K562 (cell line): ENCODE results near the gene PRKAG2. TPM values are rescaled to one million over a fixed set of nuclear protein-coding genes. Genes with fewer than 3 reads are reported as not detected.

Experiments
- BACH1 ChIP-seq: fragments of 200-800 bp; sonication (Bioruptor generic); IDR thresholded peaks from 2 replicates; pipeline ENCODE4 v1.6.1; 2016; ENCODE audit warnings: missing genetic modification characterization, missing compliant biosample characterization
- ERF ChIP-seq: fragments of 450-650 bp; formaldehyde crosslinking; IDR thresholded peaks from 2 replicates; pipeline ENCODE4 v1.4.0; 2020; ENCODE audit warnings: mild to moderate bottlenecking, mixed read lengths
- ILF3 ChIP-seq: fragments of 450-650 bp; IDR thresholded peaks from 2 replicates; pipeline ENCODE4 v1.6.1; 2018; ENCODE audit warnings: antibody characterized with exemption, mild to moderate bottlenecking, moderate library complexity, borderline replicate concordance
- MTA1 ChIP-seq: fragments of 450-650 bp; IDR thresholded peaks from 2 replicates; pipeline ENCODE4 v1.6.1; 2017; ENCODE audit warnings: borderline replicate concordance
- NELFE ChIP-seq: IDR thresholded peaks from 2 replicates; pipeline ENCODE4 v1.6.1; 2011; ENCODE audit warnings: mild to moderate bottlenecking; ENCODE audit not compliant: insufficient read depth, insufficient read length
- NEUROD1 ChIP-seq: fragments of 150-350 bp; IDR thresholded peaks from 2 replicates; pipeline ENCODE4 v1.6.1; 2014; ENCODE audit warnings: borderline replicate concordance, low read length, low read depth; ENCODE audit not compliant: partially characterized antibody
- PCBP2 ChIP-seq: fragments of 200-400 bp; formaldehyde crosslinking; IDR thresholded peaks from 2 replicates; pipeline ENCODE4 v1.6.1; 2018; ENCODE audit warnings: low read length, low read depth, mild to moderate bottlenecking, moderate library complexity; ENCODE audit not compliant: poor library complexity, severe bottlenecking
- POLR3G ChIP-seq: IDR thresholded peaks from 2 replicates; pipeline ENCODE4 v1.6.1; 2011; ENCODE audit not compliant: insufficient read length, insufficient replicate concordance; ENCODE audit errors: extremely low read depth
- PRPF4 ChIP-seq: fragments of 200-400 bp; formaldehyde crosslinking; IDR thresholded peaks from one replicate; pipeline ENCODE4 v1.6.1; 2017; ENCODE audit warnings: low read length, low read depth, mild to moderate bottlenecking; ENCODE audit not compliant: insufficient read depth, poor library complexity, severe bottlenecking
- SMAD2 ChIP-seq: fragments of 150-350 bp; IDR thresholded peaks from 2 replicates; pipeline ENCODE4 v1.6.1; 2014; ENCODE audit warnings: low read depth, mild to moderate bottlenecking, low read length
- SNRNP70 ChIP-seq: fragments of 200-400 bp; formaldehyde crosslinking; optimal IDR thresholded peaks from 2 replicates; pipeline ENCODE3; 2017; ENCODE audit warnings: low read depth, low read length
- SP2 ChIP-seq: IDR thresholded peaks from 2 replicates; pipeline ENCODE4 v1.6.1; 2011; ENCODE audit warnings: mild to moderate bottlenecking, low read depth, low read length, moderate library complexity; ENCODE audit not compliant: poor library complexity, severe bottlenecking; ENCODE audit errors: extremely low read depth
- polyA plus RNA-seq, 8 experiments: library from polyadenylated mRNA; depleted of rRNA in 4 of 8; stranded (reverse) in 5 of 8; unstranded in 3 of 8; fragments of >200 nt; fragmentation: Nextera tagmentation in 2 of 8; fragmentation: Illumina TruSeq in 1 of 8; extraction: Ambion mirVana in 2 of 8; extraction: Trizol in 1 of 8; gene quantifications; 2 replicates each; pipeline versions ENCODE4 v1.2.1 to v1.2.3, GENCODE V29; 2011 to 2014; ENCODE audit warnings: inconsistent platforms in 1 of 8, missing spikeins in 1 of 8
- total RNA-seq, 7 experiments: library from RNA; depleted of rRNA in 6 of 7; stranded (reverse); fragments of >200 nt in 6 of 7; fragmentation: Illumina TruSeq in 2 of 7; extraction: Trizol in 2 of 7; gene quantifications; 2 replicates each; pipeline versions ENCODE4 v1.2.1 to v1.2.3, GENCODE V29; 2011 to 2021; ENCODE audit warnings: low replicate concordance in 1 of 7
- TF ChIP-seq, protein P1 (sequence below), 2 experiments: fragments of 450-650 bp; formaldehyde crosslinking in 1 of 2; IDR thresholded peaks; 2 replicates each; pipeline versions ENCODE4 v1.4.0 to v1.6.1; 2014 to 2020; ENCODE audit warnings: mild to moderate bottlenecking in 2 of 2, borderline replicate concordance in 1 of 2, low read depth in 1 of 2
- TF ChIP-seq, protein P2 (sequence below): fragments of 450-650 bp; formaldehyde crosslinking; IDR thresholded peaks from 2 replicates; pipeline ENCODE4 v1.4.0; 2020; ENCODE audit warnings: mild to moderate bottlenecking, mixed read lengths
- TF ChIP-seq, protein P3 (sequence below): fragments of 250-450 bp; sonication (Bioruptor Pico); IDR thresholded peaks from 2 replicates; pipeline ENCODE4 v1.4.0; 2020; ENCODE audit warnings: borderline replicate concordance

Gene PRKAG2
- total and polyA plus RNA-seq, 9 of the 15 experiments (the other 6 are each of a cell fraction or from before 2014, with no cell fraction given) = 0.99 to 5.6 (median 3.3) TPM

DNA sequence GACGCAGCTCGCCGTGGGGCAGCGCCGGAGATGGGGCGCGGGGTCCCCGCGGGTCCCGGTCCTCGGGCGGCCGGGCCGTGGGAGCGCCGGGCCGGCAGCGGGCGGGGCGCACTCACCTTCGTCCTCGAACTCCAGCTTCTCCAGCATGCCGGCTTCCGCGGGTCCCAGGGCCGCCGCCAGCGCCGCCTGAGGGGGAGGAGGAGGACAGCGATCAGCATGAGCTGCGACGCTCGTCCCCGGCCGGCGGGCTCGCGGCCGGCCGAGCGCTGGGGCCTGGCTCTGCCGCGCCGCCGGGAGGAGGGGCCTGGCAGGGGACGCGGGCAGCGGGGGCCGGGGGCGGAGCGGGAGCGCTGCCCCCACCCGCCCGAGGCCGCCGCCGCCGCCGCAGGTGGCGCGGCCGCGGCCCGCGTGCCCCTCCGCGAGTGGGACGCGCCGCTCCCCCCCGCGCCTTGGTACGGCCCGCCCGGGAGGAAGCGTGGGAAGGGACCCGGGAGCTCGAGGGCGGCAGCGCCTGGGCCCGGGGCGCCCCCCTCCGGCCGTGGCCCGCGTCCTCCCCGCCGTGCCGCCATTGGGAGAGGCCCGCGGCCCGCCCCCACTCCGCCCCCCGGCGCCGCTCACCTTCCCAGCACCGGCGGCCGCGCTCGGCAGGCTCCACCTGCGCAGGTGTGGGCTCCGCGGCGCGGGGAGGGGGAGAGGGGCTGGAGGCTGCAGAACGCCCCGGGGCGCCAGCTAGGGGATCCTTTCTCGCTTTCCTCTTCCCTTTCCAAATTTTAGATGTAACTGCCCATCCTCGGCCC is 244.8 kb downstream of the PRKAG2 start (continued):
- TF ChIP-seq, protein P1, sequence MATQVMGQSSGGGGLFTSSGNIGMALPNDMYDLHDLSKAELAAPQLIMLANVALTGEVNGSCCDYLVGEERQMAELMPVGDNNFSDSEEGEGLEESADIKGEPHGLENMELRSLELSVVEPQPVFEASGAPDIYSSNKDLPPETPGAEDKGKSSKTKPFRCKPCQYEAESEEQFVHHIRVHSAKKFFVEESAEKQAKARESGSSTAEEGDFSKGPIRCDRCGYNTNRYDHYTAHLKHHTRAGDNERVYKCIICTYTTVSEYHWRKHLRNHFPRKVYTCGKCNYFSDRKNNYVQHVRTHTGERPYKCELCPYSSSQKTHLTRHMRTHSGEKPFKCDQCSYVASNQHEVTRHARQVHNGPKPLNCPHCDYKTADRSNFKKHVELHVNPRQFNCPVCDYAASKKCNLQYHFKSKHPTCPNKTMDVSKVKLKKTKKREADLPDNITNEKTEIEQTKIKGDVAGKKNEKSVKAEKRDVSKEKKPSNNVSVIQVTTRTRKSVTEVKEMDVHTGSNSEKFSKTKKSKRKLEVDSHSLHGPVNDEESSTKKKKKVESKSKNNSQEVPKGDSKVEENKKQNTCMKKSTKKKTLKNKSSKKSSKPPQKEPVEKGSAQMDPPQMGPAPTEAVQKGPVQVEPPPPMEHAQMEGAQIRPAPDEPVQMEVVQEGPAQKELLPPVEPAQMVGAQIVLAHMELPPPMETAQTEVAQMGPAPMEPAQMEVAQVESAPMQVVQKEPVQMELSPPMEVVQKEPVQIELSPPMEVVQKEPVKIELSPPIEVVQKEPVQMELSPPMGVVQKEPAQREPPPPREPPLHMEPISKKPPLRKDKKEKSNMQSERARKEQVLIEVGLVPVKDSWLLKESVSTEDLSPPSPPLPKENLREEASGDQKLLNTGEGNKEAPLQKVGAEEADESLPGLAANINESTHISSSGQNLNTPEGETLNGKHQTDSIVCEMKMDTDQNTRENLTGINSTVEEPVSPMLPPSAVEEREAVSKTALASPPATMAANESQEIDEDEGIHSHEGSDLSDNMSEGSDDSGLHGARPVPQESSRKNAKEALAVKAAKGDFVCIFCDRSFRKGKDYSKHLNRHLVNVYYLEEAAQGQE (IDR thresholded peaks at IDR 0.05; ENCODE audit: borderline replicate concordance) = peak; percentile 8; the same call in 1 of the 2 replicates
- TF ChIP-seq, protein P1 (CRISPR knock-in tag; IDR thresholded peaks at IDR 0.05; ENCODE audit: low read depth) = no peak
- TF ChIP-seq BACH1 (no peak), SNRNP70 (no peak), SMAD2 (no peak), NEUROD1 (peak; percentile 5), ILF3 (no peak), MTA1 (no peak), NELFE (no peak), POLR3G (no peak), PCBP2 (no peak), ERF (CRISPR knock-in tag) (0 out of 2 replicates have a peak, but pooled peaks have one; percentile 34), PRPF4 (no peak), SP2 (no peak)
- TF ChIP-seq, protein P2, sequence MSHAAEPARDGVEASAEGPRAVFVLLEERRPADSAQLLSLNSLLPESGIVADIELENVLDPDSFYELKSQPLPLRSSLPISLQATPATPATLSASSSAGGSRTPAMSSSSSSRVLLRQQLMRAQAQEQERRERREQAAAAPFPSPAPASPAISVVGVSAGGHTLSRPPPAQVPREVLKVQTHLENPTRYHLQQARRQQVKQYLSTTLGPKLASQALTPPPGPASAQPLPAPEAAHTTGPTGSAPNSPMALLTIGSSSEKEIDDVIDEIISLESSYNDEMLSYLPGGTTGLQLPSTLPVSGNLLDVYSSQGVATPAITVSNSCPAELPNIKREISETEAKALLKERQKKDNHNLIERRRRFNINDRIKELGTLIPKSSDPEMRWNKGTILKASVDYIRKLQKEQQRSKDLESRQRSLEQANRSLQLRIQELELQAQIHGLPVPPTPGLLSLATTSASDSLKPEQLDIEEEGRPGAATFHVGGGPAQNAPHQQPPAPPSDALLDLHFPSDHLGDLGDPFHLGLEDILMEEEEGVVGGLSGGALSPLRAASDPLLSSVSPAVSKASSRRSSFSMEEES (CRISPR knock-in tag) = no peak
- TF ChIP-seq, protein P3, sequence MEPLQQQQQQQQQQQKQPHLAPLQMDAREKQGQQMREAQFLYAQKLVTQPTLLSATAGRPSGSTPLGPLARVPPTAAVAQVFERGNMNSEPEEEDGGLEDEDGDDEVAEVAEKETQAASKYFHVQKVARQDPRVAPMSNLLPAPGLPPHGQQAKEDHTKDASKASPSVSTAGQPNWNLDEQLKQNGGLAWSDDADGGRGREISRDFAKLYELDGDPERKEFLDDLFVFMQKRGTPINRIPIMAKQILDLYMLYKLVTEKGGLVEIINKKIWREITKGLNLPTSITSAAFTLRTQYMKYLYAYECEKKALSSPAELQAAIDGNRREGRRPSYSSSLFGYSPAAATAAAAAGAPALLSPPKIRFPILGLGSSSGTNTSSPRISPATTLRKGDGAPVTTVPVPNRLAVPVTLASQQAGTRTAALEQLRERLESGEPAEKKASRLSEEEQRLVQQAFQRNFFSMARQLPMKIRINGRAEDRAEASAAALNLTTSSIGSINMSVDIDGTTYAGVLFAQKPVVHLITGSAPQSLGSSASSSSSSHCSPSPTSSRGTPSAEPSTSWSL (CRISPR knock-in tag) = no peak
